Measurements from ENCODE around the gene PRDM7. TPM values are rescaled to one million over a fixed set of nuclear protein-coding genes. Genes with fewer than 3 reads are reported as not detected.

The PRDM7 gene
- total and polyA plus RNA-seq, 3 experiments from 2014 or later: not detected

- ChIA-PET POLR2A (no interaction called here), CTCF (no interaction called here)
- DNase-seq: peak in 1 of 5 donors; percentile 7
- Mint-ChIP-seq H3K36me3 (peaks cover 0 to 4% (median 2%) of the 10 kb centered on the region in 3 donors), H3K4me1 (peaks cover 10 to 21% (median 15%) of the 10 kb centered on the region in 3 donors), H3K4me3 (peak overlapping the region; percentile 2 to 84 (median 36)), H3K27ac (peak overlapping the region in 3 of 8 donors; percentile 26 to 90 (median 61)), H3K27me3 (peaks cover 22 to 23% of the 10 kb centered on the region in 2 donors), H3K9me3 (peaks cover 4 to 5% (median 5%) of the 10 kb centered on the region in 5 donors)
- Histone ChIP-seq H3K4me3 (ENCODE audit: low read length) (no peak overlapping the region), H3K4me1 (ENCODE audit: insufficient read depth, low read length) (peaks cover 12% of the 10 kb centered on the region), H3K27ac (ENCODE audit: low read depth, low read length) (no peak overlapping the region), H3K36me3 (ENCODE audit: insufficient read depth, low read length) (no peaks in the 10 kb centered on the region), H3K27me3 (ENCODE audit: insufficient read depth, low read length, poor library complexity, severe bottlenecking) (peaks cover 8% of the 10 kb centered on the region), H3K9me3 (ENCODE audit: low read length) (no peaks in the 10 kb centered on the region)
Measured at GRCh38 chr16:90048347-90048722, 28.8 kb downstream of the PRDM7 start.

GRCh38 chr16:90047714-90048346 is 29.3 kb downstream of the PRDM7 start:
- H3K36me3 ChIP-seq (ENCODE audit: insufficient read depth, low read length): no peaks in the 10 kb centered on the region
- POLR2A ChIA-PET: no interaction called here
- CTCF ChIA-PET: no interaction called here
- peak overlapping the region in 2 of 8 donors; percentile 61 to 90 for H3K27ac Mint-ChIP-seq
- peaks cover 22 to 23% of the 10 kb centered on the region in 2 donors for H3K27me3 Mint-ChIP-seq
- DNase-seq: peak in 1 of 5 donors; percentile 11
- H3K4me3 ChIP-seq (ENCODE audit: low read length): no peak overlapping the region
- H3K4me1 Mint-ChIP-seq: peaks cover 10 to 21% (median 15%) of the 10 kb centered on the region in 3 donors
- peaks cover 8% of the 10 kb centered on the region for H3K27me3 ChIP-seq (ENCODE audit: insufficient read depth, low read length, poor library complexity, severe bottlenecking)
- peaks cover 0 to under 1% (median 0%) of the 10 kb centered on the region in 5 donors for H3K9me3 Mint-ChIP-seq
- no peaks in the 10 kb centered on the region for H3K36me3 Mint-ChIP-seq
- H3K9me3 ChIP-seq (ENCODE audit: low read length): no peaks in the 10 kb centered on the region
- peak overlapping the region in 6 of 7 donors; percentile 2 to 84 (median 26) for H3K4me3 Mint-ChIP-seq
- H3K4me1 ChIP-seq (ENCODE audit: insufficient read depth, low read length): peaks cover 12% of the 10 kb centered on the region
- H3K27ac ChIP-seq (ENCODE audit: low read depth, low read length): no peak overlapping the region

DNA sequence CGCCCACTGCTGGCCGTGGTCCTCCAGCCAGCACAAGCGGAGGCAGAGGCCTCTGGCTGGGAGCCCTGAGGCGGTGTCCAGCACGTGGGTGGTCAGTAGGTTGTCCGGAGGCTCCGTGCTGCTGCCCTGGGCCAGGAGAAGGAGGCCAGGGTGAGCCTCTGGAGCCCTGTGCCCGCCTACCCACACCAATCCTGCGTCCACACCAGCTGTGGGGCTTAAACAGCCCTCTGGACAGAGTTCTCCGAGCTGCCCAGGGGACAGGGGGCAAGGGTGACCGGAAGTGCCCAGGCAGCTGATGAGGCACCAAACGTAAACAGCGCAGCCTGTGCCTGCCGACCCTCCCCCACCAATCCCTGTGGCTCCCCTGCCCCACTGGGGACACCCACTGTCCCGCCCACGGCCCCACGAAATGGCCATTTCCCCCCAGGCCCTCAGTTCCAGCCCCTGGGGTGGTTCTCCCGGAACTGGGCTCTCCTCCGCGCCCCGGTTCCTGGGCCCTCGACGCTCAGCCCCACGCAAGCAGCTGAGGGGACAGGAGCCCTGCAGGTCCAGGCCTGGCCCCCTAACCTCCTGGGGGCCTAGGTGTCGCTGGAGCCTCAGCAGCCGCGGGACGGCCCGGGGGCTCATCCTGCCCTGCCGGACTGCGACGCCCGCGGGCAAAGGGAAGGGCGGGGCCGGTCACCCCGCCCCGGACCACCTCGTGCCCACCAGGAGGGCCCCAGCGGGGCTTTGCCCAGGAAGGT is 30.0 kb downstream of the PRDM7 start:
- no peaks in the 10 kb centered on the region for H3K36me3 Mint-ChIP-seq
- H3K9me3 ChIP-seq (ENCODE audit: low read length): no peaks in the 10 kb centered on the region
- H3K4me3 Mint-ChIP-seq: peak overlapping the region in 1 of 7 donors; percentile 69
- peaks cover 12% of the 10 kb centered on the region for H3K4me1 ChIP-seq (ENCODE audit: insufficient read depth, low read length)
- ChIA-PET CTCF (interaction anchor here (0.7 to 0.9 kb wide), 2 partner anchors 14 to 31 kb away, joined by 3 read pairs; no protein-coding TSS in a partner anchor), POLR2A (no interaction called here)
- peak overlapping the region; percentile 50 for H3K4me3 ChIP-seq (ENCODE audit: low read length)
- no peaks in the 10 kb centered on the region for H3K36me3 ChIP-seq (ENCODE audit: insufficient read depth, low read length)
- H3K27ac ChIP-seq (ENCODE audit: low read depth, low read length): no peak overlapping the region
- no peak overlapping the region for H3K27ac Mint-ChIP-seq
- no peaks in the 10 kb centered on the region for H3K9me3 Mint-ChIP-seq
- DNase-seq: peak in 1 of 5 donors; percentile 35
- peaks cover 22 to 23% of the 10 kb centered on the region in 2 donors for H3K27me3 Mint-ChIP-seq
- H3K27me3 ChIP-seq (ENCODE audit: insufficient read depth, low read length, poor library complexity, severe bottlenecking): peaks cover 8% of the 10 kb centered on the region
- H3K4me1 Mint-ChIP-seq: peaks cover 10 to 21% (median 15%) of the 10 kb centered on the region in 3 donors

- Mint-ChIP-seq H3K36me3 (no peaks in the 10 kb centered on the region), H3K4me1 (peaks cover 10 to 21% (median 15%) of the 10 kb centered on the region in 3 donors), H3K4me3 (peak overlapping the region in 6 of 7 donors; percentile 14 to 76 (median 50)), H3K27me3 (peaks cover 22 to 23% of the 10 kb centered on the region in 2 donors), H3K27ac (peak overlapping the region in 3 of 8 donors; percentile 42 to 80 (median 61)), H3K9me3 (no peaks in the 10 kb centered on the region)
- POLR2A ChIA-PET: no interaction called here
- no peak for DNase-seq
- Histone ChIP-seq H3K27ac (ENCODE audit: low read depth, low read length) (no peak overlapping the region), H3K27me3 (ENCODE audit: insufficient read depth, low read length, poor library complexity, severe bottlenecking) (peaks cover 8% of the 10 kb centered on the region), H3K36me3 (ENCODE audit: insufficient read depth, low read length) (no peaks in the 10 kb centered on the region), H3K4me3 (ENCODE audit: low read length) (peak overlapping the region; percentile 50), H3K9me3 (ENCODE audit: low read length) (no peaks in the 10 kb centered on the region), H3K4me1 (ENCODE audit: insufficient read depth, low read length) (peaks cover 12% of the 10 kb centered on the region)
- CTCF ChIA-PET: interaction anchor here (0.7 to 0.9 kb wide), 2 partner anchors 13 to 31 kb away, joined by 3 read pairs; no protein-coding TSS in a partner anchor
Measured at GRCh38 chr16:90046122-90046970, 30.8 kb downstream of the PRDM7 start.

GRCh38 chr16:90044111-90044551 is 33.0 kb downstream of the PRDM7 start:
- Mint-ChIP-seq H3K27me3 (peaks cover 21 to 22% of the 10 kb centered on the region in 2 donors), H3K36me3 (peaks cover 0 to 5% (median 0%) of the 10 kb centered on the region in 3 donors), H3K9me3 (no peaks in the 10 kb centered on the region), H3K27ac (peak overlapping the region in 1 of 8 donors; percentile 48), H3K4me3 (no peak overlapping the region), H3K4me1 (peaks cover 10 to 20% (median 15%) of the 10 kb centered on the region in 3 donors)
- POLR2A ChIA-PET: no interaction called here
- no peak overlapping the region for H3K27ac ChIP-seq (ENCODE audit: low read depth, low read length)
- H3K27me3 ChIP-seq (ENCODE audit: insufficient read depth, low read length, poor library complexity, severe bottlenecking): peaks cover 8% of the 10 kb centered on the region
- no peak for DNase-seq
- CTCF ChIA-PET: no interaction called here
- H3K36me3 ChIP-seq (ENCODE audit: insufficient read depth, low read length): no peaks in the 10 kb centered on the region
- no peak overlapping the region for H3K4me3 ChIP-seq (ENCODE audit: low read length)
- H3K9me3 ChIP-seq (ENCODE audit: low read length): no peaks in the 10 kb centered on the region
- H3K4me1 ChIP-seq (ENCODE audit: insufficient read depth, low read length): peaks cover 12% of the 10 kb centered on the region

DNA sequence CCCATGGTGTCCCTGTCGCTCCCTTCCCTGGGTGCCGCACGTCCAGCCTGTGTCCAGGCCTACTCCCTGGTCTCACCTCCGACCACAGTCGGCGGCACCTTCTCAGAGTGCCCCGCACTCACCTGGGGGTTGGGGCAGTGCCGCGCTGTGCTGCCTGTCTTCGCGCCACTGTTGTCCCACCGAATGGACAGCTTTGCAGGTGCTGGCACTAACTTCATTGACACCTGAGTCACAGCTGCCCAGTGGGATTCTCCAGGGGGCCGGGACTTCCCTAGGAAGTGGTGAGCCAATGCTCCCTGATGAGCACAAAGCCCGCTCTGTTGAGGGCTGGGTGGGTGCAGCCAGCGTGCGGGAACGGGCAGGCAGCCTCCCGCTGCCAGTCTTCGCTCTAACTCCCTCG is 33.6 kb downstream of the PRDM7 start:
- ChIA-PET POLR2A (no interaction called here), CTCF (no interaction called here)
- peaks cover 0 to 8% (median 0%) of the 10 kb centered on the region in 3 donors for H3K36me3 Mint-ChIP-seq
- H3K4me1 Mint-ChIP-seq: peaks cover 8 to 16% (median 13%) of the 10 kb centered on the region in 3 donors
- Histone ChIP-seq H3K36me3 (ENCODE audit: insufficient read depth, low read length) (no peaks in the 10 kb centered on the region), H3K27me3 (ENCODE audit: insufficient read depth, low read length, poor library complexity, severe bottlenecking) (peaks cover 8% of the 10 kb centered on the region), H3K9me3 (ENCODE audit: low read length) (no peaks in the 10 kb centered on the region), H3K4me1 (ENCODE audit: insufficient read depth, low read length) (peaks cover 12% of the 10 kb centered on the region), H3K4me3 (ENCODE audit: low read length) (no peak overlapping the region), H3K27ac (ENCODE audit: low read depth, low read length) (no peak overlapping the region)
- H3K4me3 Mint-ChIP-seq: no peak overlapping the region
- H3K27me3 Mint-ChIP-seq: peaks cover 17 to 18% of the 10 kb centered on the region in 2 donors
- DNase-seq: no peak
- no peaks in the 10 kb centered on the region for H3K9me3 Mint-ChIP-seq
- peak overlapping the region in 1 of 8 donors; percentile 48 for H3K27ac Mint-ChIP-seq

GRCh38 chr16:90042946-90043514 is 34.1 kb downstream of the PRDM7 start:
- no peak overlapping the region for H3K4me3 ChIP-seq (ENCODE audit: low read length)
- H3K4me1 ChIP-seq (ENCODE audit: insufficient read depth, low read length): peaks cover 12% of the 10 kb centered on the region
- no peak for DNase-seq
- Mint-ChIP-seq H3K4me3 (no peak overlapping the region), H3K36me3 (peaks cover 0 to 12% (median 0%) of the 10 kb centered on the region in 3 donors), H3K9me3 (no peaks in the 10 kb centered on the region), H3K27ac (no peak overlapping the region), H3K4me1 (peaks cover 4 to 11% (median 8%) of the 10 kb centered on the region in 3 donors), H3K27me3 (peaks cover 12 to 14% of the 10 kb centered on the region in 2 donors)
- no peaks in the 10 kb centered on the region for H3K9me3 ChIP-seq (ENCODE audit: low read length)
- no peaks in the 10 kb centered on the region for H3K36me3 ChIP-seq (ENCODE audit: insufficient read depth, low read length)
- ChIA-PET POLR2A (no interaction called here), CTCF (interaction anchor here (0.6 kb wide), 1 partner anchor 33 kb away, joined by 4 read pairs; no protein-coding TSS in a partner anchor)
- H3K27me3 ChIP-seq (ENCODE audit: insufficient read depth, low read length, poor library complexity, severe bottlenecking): peaks cover 8% of the 10 kb centered on the region
- H3K27ac ChIP-seq (ENCODE audit: low read depth, low read length): no peak overlapping the region

Measured in CD8-positive, alpha-beta memory T cell (primary cell).